Measurements from ENCODE around the gene SAMD11.

The SAMD11 gene

GRCh38 chr1:980137-980571 is 56.4 kb downstream of the SAMD11 start:
- H3K27ac ChIP-seq = no peak overlapping the region
- no peak for TF ChIP-seq CTCF (conservative IDR thresholded peaks at IDR 0.05)

GRCh38 chr1:980602-981395 is 57.1 kb downstream of the SAMD11 start:
- no peak overlapping the region for H3K27ac ChIP-seq
- TF ChIP-seq CTCF (conservative IDR thresholded peaks at IDR 0.05) = no peak

GRCh38 chr1:981491-981954 is 57.8 kb downstream of the SAMD11 start:
- H3K27ac ChIP-seq = no peak overlapping the region
- no peak for TF ChIP-seq CTCF (conservative IDR thresholded peaks at IDR 0.05)

GRCh38 chr1:981955-982558 is 58.3 kb downstream of the SAMD11 start, which contains the start of gene PERM1:
Gene PERM1 (minus strand): TSS chr1:982093. CDS start chr1:981029, 1,064 bp downstream.
- no peak for TF ChIP-seq CTCF (conservative IDR thresholded peaks at IDR 0.05)
- no peak within 1 kb of the TSS for H3K27ac ChIP-seq

- H3K27ac ChIP-seq = no peak overlapping the region
- TF ChIP-seq CTCF (conservative IDR thresholded peaks at IDR 0.05) = no peak
Observed at GRCh38 chr1:982765-983436, 59.2 kb downstream of the SAMD11 start.

- TF ChIP-seq CTCF (conservative IDR thresholded peaks at IDR 0.05) = peak; percentile 98
- H3K27ac ChIP-seq = no peak overlapping the region
Observed at GRCh38 chr1:983798-984475, 60.2 kb downstream of the SAMD11 start.

GRCh38 chr1:984476-984814 is 60.7 kb downstream of the SAMD11 start:
- TF ChIP-seq CTCF (conservative IDR thresholded peaks at IDR 0.05) = no peak; the same call in none of the 2 replicates
- no peak overlapping the region for H3K27ac ChIP-seq

Measured in VCaP (cell line).